Type B pancreatic cell (in vitro differentiated cells): ENCODE data around the gene TRIM24. TPM values are rescaled to one million over a fixed set of nuclear protein-coding genes. Genes with fewer than 3 reads are reported as not detected.

ENCODE experiments used
- DNase-seq: peaks from one replicate; pipeline ENCODE4 v3.0.0; 2021; ENCODE audit warnings: mixed read lengths; ENCODE audit not compliant: unreplicated experiment; ENCODE audit errors: extremely low spot score
- H3K27ac Mint-ChIP-seq: 2 replicates; pipeline ENCODE4 v1.8.0; 2021; ENCODE audit warnings: mild to moderate bottlenecking, mixed read lengths
- H3K27me3 Mint-ChIP-seq: 2 replicates; pipeline ENCODE4 v1.8.0; 2021; ENCODE audit warnings: mixed read lengths
- H3K36me3 Mint-ChIP-seq: 2 replicates; pipeline ENCODE4 v1.8.0; 2021; ENCODE audit warnings: mixed read lengths
- H3K4me1 Mint-ChIP-seq: one replicate; pipeline ENCODE4 v1.8.0; 2021; ENCODE audit warnings: mixed read lengths; ENCODE audit not compliant: unreplicated experiment
- H3K4me3 Mint-ChIP-seq: 2 replicates; pipeline ENCODE4 v1.8.0; 2021; ENCODE audit warnings: mild to moderate bottlenecking, mixed read lengths
- H3K9me3 Mint-ChIP-seq: 2 replicates; pipeline ENCODE4 v1.8.0; 2021; ENCODE audit warnings: mixed read lengths
- CTCF ChIP-seq: fragments of 200-600 bp; sonication (generic); conservative IDR thresholded peaks from 2 replicates; pipeline ENCODE4 v1.5.0; 2021; ENCODE audit warnings: antibody characterized with exemption, mild to moderate bottlenecking
- total RNA-seq: library from RNA; stranded (reverse); gene quantifications from 2 replicates; pipeline ENCODE4 v1.2.1, GENCODE V29; 2021; ENCODE audit warnings: low replicate concordance

The TRIM24 gene
- total RNA-seq, 1 donor from 2014 or later = 66.8 TPM

GRCh38 chr7:138569418-138569817 is 109.4 kb downstream of the TRIM24 start:
- no peak for DNase-seq
- no peak overlapping the region for H3K4me3 Mint-ChIP-seq
- H3K36me3 Mint-ChIP-seq = peaks cover 63% of the 10 kb centered on the region
- no peak for TF ChIP-seq CTCF
- no peaks in the 10 kb centered on the region for H3K27me3 Mint-ChIP-seq
- H3K4me1 Mint-ChIP-seq = peaks cover 5% of the 10 kb centered on the region
- peaks cover 15% of the 10 kb centered on the region for H3K9me3 Mint-ChIP-seq
- H3K27ac Mint-ChIP-seq = no peak overlapping the region

- DNase-seq = no peak
- Mint-ChIP-seq H3K27ac (no peak overlapping the region), H3K36me3 (peaks cover 53% of the 10 kb centered on the region), H3K9me3 (peaks cover 2% of the 10 kb centered on the region), H3K27me3 (no peaks in the 10 kb centered on the region), H3K4me3 (no peak overlapping the region), H3K4me1 (no peaks in the 10 kb centered on the region)
- no peak for TF ChIP-seq CTCF
Observed at GRCh38 chr7:138570715-138571114, 110.7 kb downstream of the TRIM24 start.

- H3K4me3 Mint-ChIP-seq = no peak overlapping the region
- H3K27ac Mint-ChIP-seq = no peak overlapping the region
- no peaks in the 10 kb centered on the region for H3K27me3 Mint-ChIP-seq
- no peak for DNase-seq
- H3K9me3 Mint-ChIP-seq = no peaks in the 10 kb centered on the region
- TF ChIP-seq CTCF = no peak
- H3K4me1 Mint-ChIP-seq = no peaks in the 10 kb centered on the region
- H3K36me3 Mint-ChIP-seq = peaks cover 60% of the 10 kb centered on the region
Observed at GRCh38 chr7:138573741-138574140, 113.7 kb downstream of the TRIM24 start.

- H3K27me3 Mint-ChIP-seq = no peaks in the 10 kb centered on the region
- H3K36me3 Mint-ChIP-seq = peaks cover 53% of the 10 kb centered on the region
- no peaks in the 10 kb centered on the region for H3K4me1 Mint-ChIP-seq
- DNase-seq = no peak
- TF ChIP-seq CTCF = no peak
- H3K9me3 Mint-ChIP-seq = no peaks in the 10 kb centered on the region
- no peak overlapping the region for H3K4me3 Mint-ChIP-seq
- H3K27ac Mint-ChIP-seq = no peak overlapping the region
Observed at GRCh38 chr7:138575897-138576428, 115.9 kb downstream of the TRIM24 start.

- Mint-ChIP-seq H3K27ac (no peak overlapping the region), H3K4me1 (no peaks in the 10 kb centered on the region), H3K9me3 (no peaks in the 10 kb centered on the region), H3K27me3 (no peaks in the 10 kb centered on the region), H3K4me3 (no peak overlapping the region), H3K36me3 (peaks cover 53% of the 10 kb centered on the region)
- no peak for DNase-seq
- TF ChIP-seq CTCF = no peak
Observed at GRCh38 chr7:138579136-138579535, 119.1 kb downstream of the TRIM24 start.

- H3K9me3 Mint-ChIP-seq = no peaks in the 10 kb centered on the region
- no peak overlapping the region for H3K4me3 Mint-ChIP-seq
- H3K36me3 Mint-ChIP-seq = peaks cover 57% of the 10 kb centered on the region
- no peaks in the 10 kb centered on the region for H3K27me3 Mint-ChIP-seq
- H3K4me1 Mint-ChIP-seq = no peaks in the 10 kb centered on the region
- H3K27ac Mint-ChIP-seq = no peak overlapping the region
- no peak for TF ChIP-seq CTCF
- no peak for DNase-seq
Observed at GRCh38 chr7:138579671-138580070, 119.6 kb downstream of the TRIM24 start.
